Stimulated activated CD4-positive, alpha-beta T cell treated with anti-CD3 and anti-CD28 coated beads, Interleukin-2, amount 100 ng/mL, for 48 hours (primary cell): Measurements from ENCODE around the gene DMD.

Experiments
- DNase-seq, 2 donors: peaks; one replicate each; pipeline ENCODE4 v3.0.0-alpha.2; 2020

Gene DMD

GRCh38 chrX:31199840-31200114 lies 2011.6 kb downstream of the DMD start:
- DNase-seq = no peak

- DNase-seq = no peak
These were observed 2012.1 kb downstream of the DMD start for GRCh38 chrX:31199056-31199839.

- DNase-seq = no peak
These were observed 2021.0 kb downstream of the DMD start for GRCh38 chrX:31190221-31190975.

GRCh38 chrX:31186693-31187338 lies 2024.5 kb downstream of the DMD start:
- no peak for DNase-seq

GRCh38 chrX:31185884-31186283 lies 2025.5 kb downstream of the DMD start:
- no peak for DNase-seq

GRCh38 chrX:31181377-31182000 lies 2029.9 kb downstream of the DMD start:
- no peak for DNase-seq

- DNase-seq = no peak
These were observed 2032.1 kb downstream of the DMD start for GRCh38 chrX:31179203-31179602.

- DNase-seq = no peak
These were observed 2032.6 kb downstream of the DMD start for GRCh38 chrX:31178769-31179125.

- DNase-seq = no peak
These were observed 2033.1 kb downstream of the DMD start for GRCh38 chrX:31178064-31178768.

- DNase-seq = no peak
These were observed 2040.6 kb downstream of the DMD start for GRCh38 chrX:31170792-31171191.

- no peak for DNase-seq
These were observed 2042.8 kb downstream of the DMD start for GRCh38 chrX:31168551-31168950.

GRCh38 chrX:31166832-31167231 lies 2044.5 kb downstream of the DMD start:
- no peak for DNase-seq

- no peak for DNase-seq
These were observed 2044.9 kb downstream of the DMD start for GRCh38 chrX:31166416-31166815.

GRCh38 chrX:31165241-31166035 lies 2045.9 kb downstream of the DMD start:
- DNase-seq = no peak

- no peak for DNase-seq
These were observed 2056.4 kb downstream of the DMD start for GRCh38 chrX:31154946-31155345.

- no peak for DNase-seq
These were observed 2057.8 kb downstream of the DMD start for GRCh38 chrX:31153475-31154047.

- DNase-seq = no peak
These were observed 2064.2 kb downstream of the DMD start for GRCh38 chrX:31147175-31147574.

GRCh38 chrX:31139961-31140360 lies 2071.4 kb downstream of the DMD start:
- no peak for DNase-seq

GRCh38 chrX:31138124-31138523 lies 2073.2 kb downstream of the DMD start:
- DNase-seq = no peak

- no peak for DNase-seq
These were observed 2075.2 kb downstream of the DMD start for GRCh38 chrX:31136144-31136611.

GRCh38 chrX:31132821-31133241 lies 2078.5 kb downstream of the DMD start:
- no peak for DNase-seq
